HepG2 (cell line): ENCODE measurements around the gene RTKN2. TPM values are rescaled to one million over a fixed set of nuclear protein-coding genes. Genes with fewer than 3 reads are reported as not detected.

Experiments used
- ATAC-seq: fragments of 200-7000 bp; cut with Tn5 transposase; 3 replicates; pipeline ENCODE4 v1.9.1; 2020; ENCODE audit warnings: mild to moderate bottlenecking, moderate library complexity
- BruUV-seq: library from RNA; stranded (reverse); fragments of 400-500 nt; replicated peaks from 2 replicates; lab custom pipeline; 2021; lab: Mats Ljungman, UMichigan
- CTCF ChIA-PET: fragments of 300-600 bp; formaldehyde crosslinking; extraction: SDS; loops from one replicate; lab custom pipeline; 2021; ENCODE audit warnings: low total read pairs, inconsistent platforms, low intra/inter-chr PET ratio; lab: Yijun Ruan, JAX
- POLR2A ChIA-PET: fragments of 350-600 bp; sonication (Branson Sonifier 250); formaldehyde crosslinking; loops from one replicate; lab custom pipeline; 2020; ENCODE audit warnings: antibody characterized with exemption, inconsistent platforms; lab: Yijun Ruan, JAX
- DNase-seq: peaks from one replicate; pipeline ENCODE4 v3.0.0-alpha.2; 2015; ENCODE audit warnings: low spot score
- FAIRE-seq: peaks from 3 replicates; lab custom pipeline; 2011; peaks lifted over from hg19 to GRCh38; lab: Jason Lieb, UNC
- H2AFZ ChIP-seq: one replicate; pipeline ENCODE4 v1.6.1; 2011; ENCODE audit warnings: low read length, inconsistent platforms
- H3K27ac ChIP-seq: fragments of 300-600 bp; 3 replicates; pipeline ENCODE4 v1.8.0; 2011; ENCODE audit warnings: mixed run types, mild to moderate bottlenecking, mixed read lengths, low read length, inconsistent platforms; ENCODE audit not compliant: insufficient read depth; ENCODE audit errors: extremely low read length
- H3K27me3 ChIP-seq, 2 experiments: fragments of 200-600 bp in 1 of 2; 2 replicates in 1 of 2; 3 replicates in 1 of 2; pipeline versions ENCODE4 v1.6.0 to v1.8.0; 2011; ENCODE audit warnings: low read length in 2 of 2, mild to moderate bottlenecking in 2 of 2, moderate library complexity in 2 of 2, inconsistent platforms in 1 of 2; ENCODE audit not compliant: insufficient read depth in 2 of 2, control insufficient read depth in 1 of 2
- H3K36me3 ChIP-seq, 2 experiments: fragments of 200-600 bp in 1 of 2; replicated peaks in 1 of 2; 2 replicates in 1 of 2; 3 replicates in 1 of 2; pipeline versions ENCODE4 v1.5.1 to v1.8.0; 2011; ENCODE audit warnings: low read length in 2 of 2, inconsistent platforms in 1 of 2; ENCODE audit not compliant: insufficient read depth in 2 of 2, control insufficient read depth in 1 of 2
- H3K4me1 ChIP-seq: 2 replicates; pipeline ENCODE4 v1.5.1; 2012; ENCODE audit warnings: low read length, inconsistent platforms; ENCODE audit not compliant: insufficient read depth
- H3K4me2 ChIP-seq: 2 replicates; pipeline ENCODE4 v1.6.0; 2011; ENCODE audit warnings: low read depth, low read length, inconsistent platforms
- H3K4me3 ChIP-seq, 3 experiments: fragments of 200-600 bp in 1 of 3; sonication (generic), shearing (Covaris generic) in 1 of 3; replicated peaks in 1 of 3; 2 replicates each; pipeline ENCODE4 v1.5.1; 2011 to 2016; ENCODE audit warnings: low read length in 3 of 3, inconsistent platforms in 2 of 3, low read depth in 2 of 3, mild to moderate bottlenecking in 2 of 3, control low read depth in 1 of 3, mixed read lengths in 1 of 3; ENCODE audit not compliant: insufficient read depth in 1 of 3
- H3K79me2 ChIP-seq: one replicate; pipeline ENCODE4 v1.6.1; 2011; ENCODE audit warnings: low read length, inconsistent platforms; ENCODE audit not compliant: insufficient read depth
- H3K9ac ChIP-seq: 2 replicates; pipeline ENCODE4 v1.6.0; 2011; ENCODE audit warnings: mild to moderate bottlenecking, low read depth, low read length, inconsistent platforms; ENCODE audit not compliant: insufficient read depth
- H3K9me3 ChIP-seq: 2 replicates; pipeline ENCODE4 v1.5.1; 2012; ENCODE audit warnings: mild to moderate bottlenecking, low read length
- H4K20me1 ChIP-seq: 2 replicates; pipeline ENCODE4 v1.6.0; 2011; ENCODE audit warnings: inconsistent platforms, mild to moderate bottlenecking, low read length, moderate library complexity; ENCODE audit not compliant: insufficient read depth
- NCOA5 ChIP-seq: sonication (generic); formaldehyde crosslinking; IDR thresholded peaks from 2 replicates; pipeline ENCODE4 v1.4.0; 2020; ENCODE audit warnings: missing genetic modification reagents
- ONECUT2 ChIP-seq: sonication (generic); formaldehyde crosslinking; IDR thresholded peaks from 2 replicates; pipeline ENCODE4 v1.4.0; 2020; ENCODE audit warnings: missing genetic modification reagents
- SAP130 ChIP-seq: IDR thresholded peaks from 2 replicates; pipeline ENCODE4 v1.6.1; 2016; ENCODE audit warnings: low read depth
- ZFP36L2 ChIP-seq: sonication (generic); formaldehyde crosslinking; IDR thresholded peaks from 2 replicates; pipeline ENCODE4 v1.4.0; 2020; ENCODE audit warnings: missing genetic modification reagents
- ZNF33B ChIP-seq: sonication (generic); formaldehyde crosslinking; IDR thresholded peaks from 2 replicates; pipeline ENCODE4 v1.5.1; 2020; ENCODE audit warnings: mild to moderate bottlenecking, missing genetic modification reagents
- ZNF781 ChIP-seq: sonication (generic); formaldehyde crosslinking; IDR thresholded peaks from 2 replicates; pipeline ENCODE4 v1.5.1; 2020; ENCODE audit warnings: borderline replicate concordance, mild to moderate bottlenecking, missing genetic modification reagents; ENCODE audit errors: not compliant biosample characterization
- WGBS: methylation state at CpG from one replicate; pipeline ENCODE4 v1.1.6; 2017; ENCODE audit warnings: low lambda C conversion rate; 5-methylcytosine and 5-hydroxymethylcytosine counted together
- in situ Hi-C: cut with HindIII; loops from 2 replicates; pipeline ENCODE4 v1.10.0; 2017; ENCODE audit warnings: low pct_unique_long_range_greater_than_20kb; ENCODE audit not compliant: extremely low pct_ligation_motif_present
- intact Hi-C: fragments of 100-400 bp; cut with micrococcal nuclease; formaldehyde crosslinking; loops from one replicate; pipeline ENCODE4 v1.10.0; 2022; ENCODE audit not compliant: unreplicated experiment
- polyA plus RNA-seq, 8 experiments: library from polyadenylated mRNA; depleted of rRNA in 3 of 8; stranded (reverse) in 7 of 8; unstranded in 1 of 8; fragments of >200 nt; fragmentation: Illumina TruSeq in 4 of 8; extraction: Trizol in 4 of 8; gene quantifications; 2 replicates each; pipeline versions ENCODE4 v1.2.1 to v1.2.3, GENCODE V29; 2011 to 2016; ENCODE audit warnings: low read depth in 4 of 8, missing spikeins in 1 of 8, mixed read lengths in 1 of 8; ENCODE audit not compliant: insufficient read depth in 1 of 8
- total RNA-seq, 5 experiments: library from RNA; depleted of rRNA; stranded (reverse); fragments of >200 nt; fragmentation: Illumina TruSeq; extraction: Trizol; gene quantifications; 2 replicates each; pipeline ENCODE4 v1.2.3, GENCODE V29; 2016; ENCODE audit warnings: low read depth in 1 of 5
- TF ChIP-seq, protein P1 (sequence below): IDR thresholded peaks from 2 replicates; pipeline ENCODE4 v1.6.1; 2016
- TF ChIP-seq, protein P2 (sequence below): sonication (generic); formaldehyde crosslinking; conservative IDR thresholded peaks from 2 replicates; pipeline ENCODE4 v1.5.0; 2020; ENCODE audit warnings: missing genetic modification reagents

The RTKN2 gene
- total and polyA plus RNA-seq, 2 of the 13 experiments (the other 11 are each of a cell fraction or from before 2014, with no cell fraction given) = 2.2 to 7.0 TPM

DNA sequence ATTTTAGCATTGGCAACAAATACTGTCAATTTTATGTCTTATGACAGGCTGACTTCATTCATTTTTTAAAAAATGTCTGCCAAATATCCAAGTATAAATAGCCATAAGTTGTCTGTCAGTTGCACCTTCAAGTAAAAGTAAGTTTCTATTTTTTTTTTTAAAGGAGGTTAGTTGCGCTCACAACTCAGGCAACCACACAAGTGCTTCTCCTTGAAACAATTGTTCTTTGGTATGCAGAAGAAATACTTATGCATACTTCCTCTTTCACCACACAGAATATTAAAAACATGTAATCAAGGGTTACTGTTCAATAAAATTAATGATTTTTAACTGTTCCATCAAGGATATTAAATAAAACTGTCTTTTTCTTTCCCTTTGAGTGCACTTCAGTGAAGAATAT lies 97.9 kb downstream of the RTKN2 start:
- Histone ChIP-seq H4K20me1 (no peaks in the 10 kb centered on the region), H3K4me3 (no peak overlapping the region), H3K4me1 (peaks cover 9% of the 10 kb centered on the region; the same call in 1 of the 2 replicates), H2AFZ (no peak overlapping the region), H3K9me3 (no peaks in the 10 kb centered on the region), H3K27ac (no peak overlapping the region), H3K79me2 (no peaks in the 10 kb centered on the region), H3K36me3 (no peaks in the 10 kb centered on the region), H3K9ac (no peak overlapping the region), H3K4me2 (no peak overlapping the region), H3K27me3 (no peaks in the 10 kb centered on the region)
- no peak for FAIRE-seq
- ChIA-PET POLR2A (no interaction called here), CTCF (no interaction called here)
- in situ Hi-C loops = no loop called here
- no peak for DNase-seq
- no peak for ATAC-seq
- BruUV-seq = no TSS peak
- intact Hi-C loops = no loop called here
- TF ChIP-seq ZNF781 (CRISPR knock-in tag) = no peak
- no peak for TF ChIP-seq ZNF33B
- TF ChIP-seq SAP130 = no peak
- TF ChIP-seq, protein P1, sequence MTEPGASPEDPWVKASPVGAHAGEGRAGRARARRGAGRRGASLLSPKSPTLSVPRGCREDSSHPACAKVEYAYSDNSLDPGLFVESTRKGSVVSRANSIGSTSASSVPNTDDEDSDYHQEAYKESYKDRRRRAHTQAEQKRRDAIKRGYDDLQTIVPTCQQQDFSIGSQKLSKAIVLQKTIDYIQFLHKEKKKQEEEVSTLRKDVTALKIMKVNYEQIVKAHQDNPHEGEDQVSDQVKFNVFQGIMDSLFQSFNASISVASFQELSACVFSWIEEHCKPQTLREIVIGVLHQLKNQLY (CRISPR knock-in tag) = no peak
- TF ChIP-seq, protein P2, sequence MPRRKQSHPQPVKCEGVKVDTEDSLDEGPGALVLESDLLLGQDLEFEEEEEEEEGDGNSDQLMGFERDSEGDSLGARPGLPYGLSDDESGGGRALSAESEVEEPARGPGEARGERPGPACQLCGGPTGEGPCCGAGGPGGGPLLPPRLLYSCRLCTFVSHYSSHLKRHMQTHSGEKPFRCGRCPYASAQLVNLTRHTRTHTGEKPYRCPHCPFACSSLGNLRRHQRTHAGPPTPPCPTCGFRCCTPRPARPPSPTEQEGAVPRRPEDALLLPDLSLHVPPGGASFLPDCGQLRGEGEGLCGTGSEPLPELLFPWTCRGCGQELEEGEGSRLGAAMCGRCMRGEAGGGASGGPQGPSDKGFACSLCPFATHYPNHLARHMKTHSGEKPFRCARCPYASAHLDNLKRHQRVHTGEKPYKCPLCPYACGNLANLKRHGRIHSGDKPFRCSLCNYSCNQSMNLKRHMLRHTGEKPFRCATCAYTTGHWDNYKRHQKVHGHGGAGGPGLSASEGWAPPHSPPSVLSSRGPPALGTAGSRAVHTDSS (CRISPR knock-in tag) = no peak
- TF ChIP-seq NCOA5 = no peak
- no peak for TF ChIP-seq ZFP36L2
- no peak for TF ChIP-seq ONECUT2 (CRISPR knock-in tag)
- 98% methylated on average over 1 of the region's 1 CpG for WGBS
